ENCODE results near the gene MAP7D2.
A peak's percentile ranks its signal among the peaks of the same experiment; 100 is the strongest.

MAP7D2 gene

GRCh38 chrX:19975845-19976244 is 140.9 kb downstream of the MAP7D2 start:
- no peak for DNase-seq

- no peak for DNase-seq
These were observed 143.7 kb downstream of the MAP7D2 start for GRCh38 chrX:19972984-19973383.

GRCh38 chrX:19968276-19968675 is 148.4 kb downstream of the MAP7D2 start:
- peak in 2 of 58 donors; percentile 0 to 2 for DNase-seq

GRCh38 chrX:19966056-19966455 is 150.7 kb downstream of the MAP7D2 start:
- no peak for DNase-seq

GRCh38 chrX:19964017-19964710 is 152.5 kb downstream of the MAP7D2 start:
- DNase-seq: no peak

GRCh38 chrX:19960913-19961312 is 155.8 kb downstream of the MAP7D2 start:
- DNase-seq: no peak

GRCh38 chrX:19958552-19959486 is 157.9 kb downstream of the MAP7D2 start:
- no peak for DNase-seq

GRCh38 chrX:19956923-19957322 is 159.8 kb downstream of the MAP7D2 start:
- DNase-seq: peak in 3 of 58 donors; percentile 0 to 2 (median 0)

Measured in anterior cingulate cortex (tissue), 58 donors.